ENCODE measurements around the gene WDR7. TPM values are rescaled to one million over a fixed set of nuclear protein-coding genes. Genes with fewer than 3 reads are reported as not detected.

WDR7 gene
- total RNA-seq, 1 experiment from 2014 or later: 11.5 TPM

GRCh38 chr18:56649996-56650395 lies 1.2 kb upstream of the WDR7 start:
- ChIA-PET POLR2A (no interaction called here), CTCF (no interaction called here), RAD21 (ENCODE audit: low non-redundant PET in 1 of 2, low total read pairs in 2 of 2, uncharacterized antibody in 2 of 2, unreplicated experiment in 2 of 2) (no interaction called here)
- no peaks in the 10 kb centered on the region for H3K9me3 ChIP-seq (ENCODE audit: control insufficient read depth in 1 of 2, insufficient read depth in 1 of 2, low read depth in 1 of 2, low read length in 2 of 2)
- ATAC-seq (no peak), DNase-seq (ENCODE audit: low read depth, low spot score) (no peak)
- H3K4me3 ChIP-seq (replicated peaks in 1 of 2; ENCODE audit: low read depth in 1 of 2, low read length in 2 of 2): no peak overlapping the region
- peak overlapping the region; percentile 82 for H3K4me2 ChIP-seq (ENCODE audit: low read length)
- H3K27me3 ChIP-seq (ENCODE audit: insufficient read depth, low read length): no peaks in the 10 kb centered on the region
- H3K79me2 ChIP-seq (ENCODE audit: insufficient read depth, low read length): peaks cover 25% of the 10 kb centered on the region
- TF ChIP-seq JUND (IDR thresholded peaks at IDR 0.05) (no peak), RAD21 (IDR thresholded peaks at IDR 0.05; ENCODE audit: low read depth) (no peak), TCF7L2 (IDR thresholded peaks at IDR 0.05; ENCODE audit: borderline replicate concordance, extremely low read depth, insufficient read depth, insufficient read length) (no peak), EZH2phosphoT487 (IDR thresholded peaks at IDR 0.05; ENCODE audit: borderline replicate concordance) (no peak), SRF (IDR thresholded peaks at IDR 0.05; ENCODE audit: low read depth) (no peak), YY1 (IDR thresholded peaks at IDR 0.05; ENCODE audit: extremely low read depth, insufficient replicate concordance, low read depth, low read length) (no peak), ZFX (IDR thresholded peaks at IDR 0.05) (no peak), ZBTB33 (IDR thresholded peaks at IDR 0.05; ENCODE audit: extremely low read depth, insufficient replicate concordance, low read length) (no peak), FOSL1 (IDR thresholded peaks at IDR 0.05; ENCODE audit: low read depth) (no peak), ZNF274 (IDR thresholded peaks at IDR 0.05; ENCODE audit: low read depth, low read length) (no peak), POLR2A (IDR thresholded peaks at IDR 0.05; ENCODE audit: borderline replicate concordance, extremely low read depth, insufficient read depth, insufficient read length) (no peak), MAX (IDR thresholded peaks at IDR 0.05) (no peak)
- H3K27ac ChIP-seq (ENCODE audit: low read depth, low read length): no peak overlapping the region
- H3K4me1 ChIP-seq (ENCODE audit: control insufficient read depth in 1 of 2, insufficient read depth in 2 of 2, low read length in 2 of 2): peaks cover 0 to 16% of the 10 kb centered on the region in 2 experiments; a peak in 3 of 4 replicates
- BruUV-seq (replicated peaks): no TSS peak
- no peaks in the 10 kb centered on the region for H3K9me2 ChIP-seq (ENCODE audit: insufficient read depth)
- H3K36me3 ChIP-seq (ENCODE audit: control insufficient read depth in 1 of 2, insufficient read depth in 2 of 2, low read length in 2 of 2): no peaks in the 10 kb centered on the region
- intact Hi-C loops (cut with micrococcal nuclease): no loop called here
- H4K20me1 ChIP-seq (ENCODE audit: insufficient read depth): no peaks in the 10 kb centered on the region
- H3K9ac ChIP-seq (ENCODE audit: low read length): no peak overlapping the region
- no peak overlapping the region for H2AFZ ChIP-seq (ENCODE audit: low read depth, low read length, poor library complexity, severe bottlenecking)
